Uterus (tissue), 4 donors: Measurements from ENCODE around the gene FHIT. TPM values are rescaled to one million over a fixed set of nuclear protein-coding genes. Genes with fewer than 3 reads are reported as not detected.

Experiments used
- DNase-seq, 2 donors: peaks; one replicate each; pipeline ENCODE4 v3.0.0-alpha.2; 2019 to 2020
- H3K27ac ChIP-seq, 2 donors: fragments of 200-600 bp; sonication (generic); 1 replicate in 1 of 2; 2 replicates in 1 of 2; pipeline ENCODE4 v1.5.1; 2016 to 2018
- H3K27me3 ChIP-seq, 2 donors: fragments of 200-600 bp; sonication (generic); one replicate each; pipeline ENCODE4 v1.5.1; 2018 to 2019; ENCODE audit warnings: control low read depth in 1 of 2
- H3K36me3 ChIP-seq, 2 donors: fragments of 200-600 bp; sonication (generic); one replicate each; pipeline ENCODE4 v1.5.1; 2019; ENCODE audit warnings: control low read depth in 1 of 2
- H3K4me1 ChIP-seq, 2 donors: fragments of 200-600 bp; sonication (generic); one replicate each; pipeline ENCODE4 v1.5.1; 2018 to 2019; ENCODE audit warnings: control low read depth in 1 of 2
- H3K4me3 ChIP-seq, 2 donors: fragments of 200-600 bp; sonication (generic); 1 replicate in 1 of 2; 2 replicates in 1 of 2; pipeline ENCODE4 v1.5.1; 2018 to 2019; ENCODE audit warnings: mild to moderate bottlenecking in 1 of 2
- H3K9me3 ChIP-seq, 2 donors: fragments of 200-600 bp; sonication (generic); one replicate each; pipeline ENCODE4 v1.5.1; 2019; ENCODE audit warnings: control low read depth in 1 of 2
- CTCF ChIP-seq, 4 experiments: fragments of 200-600 bp in 2 of 4; fragments of 450-650 bp in 2 of 4; sonication (generic) in 2 of 4; IDR thresholded peaks; one replicate each; pipeline ENCODE4 v1.5.1; 2016 to 2019; ENCODE audit warnings: antibody characterized with exemption in 4 of 4, mild to moderate bottlenecking in 2 of 4, moderate library complexity in 1 of 4
- POLR2A ChIP-seq, 2 donors: fragments of 450-650 bp; IDR thresholded peaks; one replicate each; pipeline ENCODE4 v1.6.1; 2016; ENCODE audit warnings: antibody characterized with exemption in 2 of 2, mild to moderate bottlenecking in 1 of 2, moderate library complexity in 1 of 2
- intact Hi-C: fragments of 100-400 bp; cut with DNase I; formaldehyde crosslinking; loops from one replicate; pipeline ENCODE4 v1.15.1; 2023; ENCODE audit warnings: low total_unique reads
- total RNA-seq, 4 donors: library from RNA; depleted of rRNA in 3 of 4; stranded (reverse); fragments of >200 nt in 3 of 4; gene quantifications; one replicate each; pipeline versions ENCODE4 v1.1.0 to v1.2.4, GENCODE V29; 2014 to 2023
- donor health status: DM: yes; HTN: yes; CAD: no.

Gene FHIT
- total RNA-seq, 4 donors from 2014 or later, result 1.3 to 15.2 (median 7.3) TPM

GRCh38 chr3:60301142-60301541 lies 950.1 kb downstream of the FHIT start:
- intact Hi-C loops, result no loop called here
- Histone ChIP-seq H3K27ac (no peak overlapping the region), H3K36me3 (no peaks in the 10 kb centered on the region), H3K27me3 (no peaks in the 10 kb centered on the region), H3K4me3 (no peak overlapping the region), H3K9me3 (no peaks in the 10 kb centered on the region), H3K4me1 (no peaks in the 10 kb centered on the region)
- DNase-seq, result no peak
- TF ChIP-seq CTCF (IDR thresholded peaks at IDR 0.05) (no peak), POLR2A (IDR thresholded peaks at IDR 0.05) (no peak)

- intact Hi-C loops, result no loop called here
- H3K36me3 ChIP-seq, result no peaks in the 10 kb centered on the region
- no peaks in the 10 kb centered on the region for H3K9me3 ChIP-seq
- DNase-seq, result no peak
- H3K4me3 ChIP-seq, result no peak overlapping the region
- no peaks in the 10 kb centered on the region for H3K4me1 ChIP-seq
- TF ChIP-seq POLR2A (IDR thresholded peaks at IDR 0.05) (no peak), CTCF (IDR thresholded peaks at IDR 0.05) (no peak)
- no peak overlapping the region for H3K27ac ChIP-seq
- no peaks in the 10 kb centered on the region for H3K27me3 ChIP-seq
Measured at GRCh38 chr3:60298141-60298540, 953.1 kb downstream of the FHIT start.

- H3K27ac ChIP-seq, result no peak overlapping the region
- H3K36me3 ChIP-seq, result no peaks in the 10 kb centered on the region
- no peak for DNase-seq
- intact Hi-C loops, result no loop called here
- H3K27me3 ChIP-seq, result no peaks in the 10 kb centered on the region
- no peak overlapping the region for H3K4me3 ChIP-seq
- H3K4me1 ChIP-seq, result no peaks in the 10 kb centered on the region
- TF ChIP-seq POLR2A (IDR thresholded peaks at IDR 0.05) (no peak), CTCF (IDR thresholded peaks at IDR 0.05) (no peak)
- H3K9me3 ChIP-seq, result no peaks in the 10 kb centered on the region
Measured at GRCh38 chr3:60294181-60294580, 957.1 kb downstream of the FHIT start.

GRCh38 chr3:60291115-60291514 lies 960.1 kb downstream of the FHIT start:
- TF ChIP-seq CTCF (IDR thresholded peaks at IDR 0.05) (no peak), POLR2A (IDR thresholded peaks at IDR 0.05) (no peak)
- no peak for DNase-seq
- no peaks in the 10 kb centered on the region for H3K36me3 ChIP-seq
- H3K4me3 ChIP-seq, result no peak overlapping the region
- H3K9me3 ChIP-seq, result no peaks in the 10 kb centered on the region
- no peaks in the 10 kb centered on the region for H3K27me3 ChIP-seq
- no peaks in the 10 kb centered on the region for H3K4me1 ChIP-seq
- intact Hi-C loops, result no loop called here
- no peak overlapping the region for H3K27ac ChIP-seq

- H3K27me3 ChIP-seq, result no peaks in the 10 kb centered on the region
- no peak overlapping the region for H3K27ac ChIP-seq
- H3K4me1 ChIP-seq, result no peaks in the 10 kb centered on the region
- no peaks in the 10 kb centered on the region for H3K9me3 ChIP-seq
- H3K36me3 ChIP-seq, result no peaks in the 10 kb centered on the region
- H3K4me3 ChIP-seq, result no peak overlapping the region
- intact Hi-C loops, result no loop called here
- no peak for DNase-seq
- TF ChIP-seq POLR2A (IDR thresholded peaks at IDR 0.05) (no peak), CTCF (IDR thresholded peaks at IDR 0.05) (no peak)
Measured at GRCh38 chr3:60290122-60290492, 961.1 kb downstream of the FHIT start.
